Tibial nerve (tissue), 3 donors: ENCODE data around the gene STRA8.

Experiments
- CTCF ChIP-seq, 5 experiments: fragments of 200-600 bp in 3 of 5; fragments of 450-650 bp in 2 of 5; sonication (generic) in 3 of 5; IDR thresholded peaks; one replicate each; pipeline ENCODE4 v1.5.1; 2016 to 2019; ENCODE audit warnings: antibody characterized with exemption in 5 of 5, mild to moderate bottlenecking in 3 of 5, moderate library complexity in 2 of 5
- POLR2A ChIP-seq, 2 donors: fragments of 450-650 bp; IDR thresholded peaks; one replicate each; pipeline ENCODE4 v1.6.1; 2017; ENCODE audit warnings: antibody characterized with exemption in 2 of 2, mild to moderate bottlenecking in 2 of 2, moderate library complexity in 2 of 2

GRCh38 chr7:135206941-135207391 is 26.7 kb upstream of the STRA8 start:
- TF ChIP-seq CTCF (IDR thresholded peaks at IDR 0.05) (no peak), POLR2A (IDR thresholded peaks at IDR 0.05) (no peak)
